NCI-H2196 (cell line): ENCODE results near the gene CHMP1A.
"Not testable (repeated sequence)": the region's sequence is repeated elsewhere in the genome, so short reads cannot be mapped to it uniquely, and the experiment has no call there.

Source experiments
- DNase-seq: peaks from one replicate; lab custom pipeline; 2025; ENCODE audit not compliant: unreplicated experiment; lab: John Stamatoyannopoulos, UW

Gene CHMP1A

DNA sequence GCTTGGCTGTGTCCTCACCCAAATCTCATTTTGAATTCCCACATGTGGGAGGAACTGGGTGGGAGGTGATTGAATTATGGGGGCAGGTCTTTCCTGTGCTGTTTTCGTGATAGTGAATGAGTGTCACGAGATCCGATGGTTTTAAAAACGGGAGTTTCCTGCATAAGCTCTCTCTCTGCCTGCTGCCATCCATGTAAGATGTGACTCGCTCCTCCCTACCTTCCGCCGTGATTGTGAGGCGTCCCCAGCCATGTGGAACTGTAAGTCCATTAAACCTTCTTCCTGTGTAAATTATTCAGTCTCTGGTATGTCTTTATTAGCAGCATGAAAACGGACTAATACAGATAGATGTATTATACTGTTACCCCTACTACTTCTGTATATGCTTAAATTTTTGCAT lies 3.7 kb upstream of the CHMP1A start:
- DNase-seq, result no peak

- DNase-seq, result no peak
These were observed 2.6 kb upstream of the CHMP1A start for GRCh38 chr16:89660146-89660545.

DNA sequence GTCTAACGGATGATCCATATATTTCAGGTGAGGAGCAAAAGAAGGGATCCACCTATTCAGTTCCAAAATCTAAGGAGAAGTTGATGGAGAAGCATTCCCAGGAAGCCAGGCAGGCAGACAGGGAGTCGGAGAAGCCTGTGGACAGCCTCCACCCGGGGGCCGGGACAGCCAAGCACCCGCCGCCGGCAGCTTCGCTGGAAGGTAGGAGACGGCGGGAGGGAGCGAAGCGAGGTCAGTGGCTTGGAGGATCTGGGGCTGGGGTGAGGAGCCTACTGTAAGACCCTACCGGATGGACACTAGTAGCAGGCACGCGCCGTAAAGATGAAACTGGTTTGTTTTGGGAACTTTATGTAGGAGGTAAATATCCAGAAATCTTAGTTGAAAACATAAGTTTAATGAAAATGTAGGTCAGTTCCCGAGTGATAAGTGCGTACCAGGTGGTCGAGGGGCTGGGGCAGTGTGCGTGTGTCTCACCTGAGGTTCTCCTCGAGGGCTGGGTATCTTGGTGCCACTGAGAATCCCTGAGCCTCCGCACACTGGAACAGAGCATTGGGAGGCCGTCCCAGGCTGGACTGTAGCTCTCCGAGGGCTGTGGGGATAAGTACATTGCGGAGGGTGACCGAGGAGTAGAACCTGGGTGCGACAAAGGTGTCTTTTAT lies 842 bp upstream of the CHMP1A start:
- no peak for DNase-seq

DNA sequence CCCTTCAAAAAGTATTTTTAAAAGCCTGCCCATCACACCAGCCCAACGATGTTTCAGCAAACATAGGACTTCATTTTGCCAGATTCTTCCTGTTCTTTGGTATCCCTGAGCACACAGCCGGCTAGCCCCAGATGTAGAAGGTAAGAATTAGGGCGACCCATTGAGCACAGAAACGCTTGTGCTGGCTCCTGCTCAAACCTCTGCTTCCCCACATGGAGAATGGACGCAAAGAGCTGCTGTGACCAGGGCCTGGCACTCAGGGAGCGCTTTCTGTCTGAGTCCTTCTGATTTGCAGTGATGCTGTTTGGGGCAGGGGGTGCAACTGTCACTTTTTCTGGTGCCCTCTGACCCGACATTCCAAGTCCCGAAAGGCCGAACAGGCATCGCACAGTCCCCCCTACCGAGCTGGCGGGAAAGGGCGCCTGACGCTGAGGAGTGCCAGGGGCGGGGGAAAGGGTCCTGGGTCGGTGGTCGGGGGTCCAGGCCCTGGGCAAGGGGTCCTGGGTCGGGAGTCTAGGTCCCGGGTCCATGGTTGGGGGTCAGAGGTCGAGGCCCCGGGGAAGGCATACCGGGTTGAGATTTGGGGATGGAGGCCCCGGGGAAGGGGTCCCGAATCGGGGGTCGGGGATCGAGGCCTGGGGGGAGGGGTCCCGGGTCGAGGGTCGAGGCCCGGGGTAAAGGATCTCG lies 930 bp downstream of the CHMP1A start:
- no peak for DNase-seq

DNA sequence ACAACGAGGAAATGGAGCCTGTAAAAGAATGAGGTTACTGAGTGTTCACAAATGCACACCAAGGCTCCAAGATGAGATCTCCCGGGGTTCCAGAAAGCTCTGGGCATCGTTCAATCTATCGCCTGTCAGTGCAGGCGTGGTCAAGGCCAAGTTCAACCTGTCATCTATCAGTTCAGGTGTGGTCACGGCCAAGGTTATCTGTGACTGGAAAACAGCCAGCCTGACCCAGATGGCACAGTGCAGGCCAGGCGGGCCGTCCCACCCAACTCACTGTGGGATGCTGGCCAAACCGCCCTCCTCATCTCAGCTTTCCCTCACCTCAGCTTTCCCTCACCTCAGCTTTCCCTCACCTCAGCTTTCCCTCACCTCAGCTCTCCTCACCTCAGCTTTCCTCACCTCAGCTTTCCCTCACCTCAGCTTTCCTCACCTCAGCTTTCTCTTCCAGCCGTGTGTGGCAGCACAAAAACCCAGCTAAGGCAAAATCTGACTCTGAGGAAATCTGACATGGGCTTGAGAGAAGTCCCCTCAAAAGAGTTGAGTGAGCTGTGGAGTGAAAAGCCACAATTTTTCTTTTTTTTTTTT lies 2.4 kb downstream of the CHMP1A start:
- DNase-seq, result no peak

- DNase-seq, result no peak
These were observed 3.7 kb downstream of the CHMP1A start for GRCh38 chr16:89653656-89654295.

GRCh38 chr16:89651584-89651983 lies 5.9 kb downstream of the CHMP1A start:
- no peak for DNase-seq

DNA sequence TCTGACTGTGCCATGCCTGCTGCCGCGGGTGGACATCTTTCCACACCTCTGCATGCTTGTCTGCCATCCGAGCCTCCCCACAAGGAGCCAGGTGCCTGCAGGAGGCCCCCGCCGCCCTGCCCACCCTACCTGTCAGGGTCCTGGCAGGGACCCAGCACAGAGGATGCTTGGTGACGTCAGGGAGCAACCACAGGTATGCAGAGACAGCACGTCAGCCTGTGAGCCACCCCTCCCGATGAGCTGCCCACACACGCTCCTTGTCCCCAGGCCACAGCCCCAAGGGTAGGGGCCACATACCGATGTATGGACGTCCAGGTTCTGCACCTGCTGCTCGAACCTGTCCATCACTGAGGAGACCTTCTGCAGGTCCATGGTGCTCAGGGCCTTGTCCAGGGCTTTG lies 10.6 kb downstream of the CHMP1A start:
- no peak for DNase-seq

DNA sequence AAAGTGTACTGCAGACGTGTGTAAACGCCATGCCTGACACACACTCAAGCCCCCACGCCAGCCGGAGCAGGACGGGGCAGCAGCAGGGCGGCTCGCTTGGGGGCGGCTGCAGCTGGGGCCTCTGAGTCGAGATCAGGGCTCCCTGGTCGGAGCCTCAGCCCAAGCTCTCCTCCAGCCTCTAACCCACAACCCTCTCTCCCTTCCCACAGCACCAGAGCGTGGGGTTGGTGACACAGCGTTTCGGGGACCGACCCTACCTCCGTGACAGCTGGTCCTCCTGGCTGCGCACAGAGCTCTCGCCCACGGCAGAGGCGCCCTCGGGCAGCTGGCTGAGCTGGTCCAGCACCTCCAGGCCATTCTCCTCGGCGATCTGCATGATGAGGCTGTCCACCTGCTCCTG lies 11.2 kb downstream of the CHMP1A start:
- no peak for DNase-seq

GRCh38 chr16:89645122-89645521 lies 12.4 kb downstream of the CHMP1A start:
- DNase-seq, result no peak

GRCh38 chr16:89643769-89644300 lies 13.7 kb downstream of the CHMP1A start:
- no peak for DNase-seq

DNA sequence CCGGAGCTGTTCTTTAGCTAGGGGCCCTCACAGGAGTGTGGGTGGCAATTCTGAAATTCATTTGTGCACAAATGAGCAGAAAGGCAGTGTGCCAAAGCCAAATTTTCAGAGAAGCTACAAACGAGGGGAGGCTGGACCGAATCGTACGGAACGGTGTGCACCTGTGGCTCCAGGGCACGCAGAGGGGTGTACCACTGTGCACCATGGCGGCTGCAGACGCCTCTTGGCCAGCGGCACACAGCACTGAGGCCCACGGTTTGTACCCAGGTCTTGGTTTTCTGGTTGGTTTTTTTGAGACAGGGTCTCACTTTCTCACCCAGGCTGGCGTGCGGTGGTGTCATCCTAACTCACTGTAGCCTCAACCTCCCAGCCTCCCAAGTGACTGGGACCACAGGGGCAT lies 14.9 kb downstream of the CHMP1A start:
- DNase-seq, result no peak

- DNase-seq, result no peak
These were observed 15.9 kb downstream of the CHMP1A start for GRCh38 chr16:89641458-89642119.

DNA sequence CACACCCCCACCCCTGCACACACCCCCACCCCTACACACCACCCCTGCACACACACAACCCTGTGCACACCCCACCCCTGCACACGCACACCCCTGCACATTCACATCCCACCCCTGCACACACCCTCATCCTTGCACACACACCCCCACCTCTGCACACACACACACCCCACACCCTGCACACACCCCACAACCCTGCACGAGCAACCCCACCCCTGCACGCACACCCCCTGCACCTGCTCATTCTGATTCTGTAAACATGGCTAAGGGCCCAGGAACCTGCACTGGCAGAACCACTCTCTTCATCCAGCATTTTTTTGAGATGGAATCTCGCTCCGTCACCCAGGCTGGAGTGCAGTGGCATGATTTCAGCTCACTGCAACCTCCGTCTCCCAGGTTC lies 18.1 kb downstream of the CHMP1A start:
- DNase-seq, result no peak

DNA sequence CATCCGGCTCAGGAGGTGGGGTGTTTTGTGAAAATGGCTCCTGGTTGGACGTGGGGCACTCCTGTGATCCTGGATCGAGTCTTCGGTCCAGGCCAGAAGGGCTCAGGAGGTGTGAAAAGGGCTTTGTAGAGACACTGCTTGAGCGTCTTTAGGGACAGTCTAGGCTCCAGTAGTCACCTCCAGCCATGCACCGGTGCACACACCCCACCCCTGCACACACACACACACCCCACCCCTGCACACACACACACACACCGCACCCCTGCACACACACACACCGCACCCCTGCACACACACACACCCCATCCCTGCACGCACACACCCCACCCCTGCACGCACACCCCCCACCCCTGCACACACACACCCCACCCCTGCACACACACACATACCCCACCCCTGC lies 19.1 kb downstream of the CHMP1A start:
- DNase-seq, result no peak

DNA sequence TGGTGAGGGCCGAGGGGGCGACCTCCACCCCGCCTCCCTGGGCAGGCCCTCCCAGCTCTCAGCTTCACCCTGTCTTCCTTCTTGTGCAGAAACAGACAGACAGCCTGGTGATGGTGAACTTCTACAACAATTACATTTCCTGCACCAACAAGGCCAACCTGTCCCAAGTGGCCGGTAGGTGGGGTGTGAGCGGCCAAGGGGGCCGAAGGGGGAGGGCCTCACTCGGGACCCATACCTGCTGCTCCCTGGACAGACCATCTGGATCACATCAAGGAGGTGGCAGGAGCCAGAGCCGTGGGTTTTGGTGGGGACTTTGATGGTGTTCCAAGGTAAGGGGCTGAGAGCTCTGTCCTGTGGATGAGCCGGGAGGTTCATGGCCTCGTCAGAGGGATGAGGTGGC lies 20.1 kb downstream of the CHMP1A start:
- no peak for DNase-seq

- no peak for DNase-seq
These were observed 20.8 kb downstream of the CHMP1A start for GRCh38 chr16:89636663-89637062.

GRCh38 chr16:89634463-89635385 lies 22.8 kb downstream of the CHMP1A start:
- not testable (repeated sequence) for DNase-seq

DNA sequence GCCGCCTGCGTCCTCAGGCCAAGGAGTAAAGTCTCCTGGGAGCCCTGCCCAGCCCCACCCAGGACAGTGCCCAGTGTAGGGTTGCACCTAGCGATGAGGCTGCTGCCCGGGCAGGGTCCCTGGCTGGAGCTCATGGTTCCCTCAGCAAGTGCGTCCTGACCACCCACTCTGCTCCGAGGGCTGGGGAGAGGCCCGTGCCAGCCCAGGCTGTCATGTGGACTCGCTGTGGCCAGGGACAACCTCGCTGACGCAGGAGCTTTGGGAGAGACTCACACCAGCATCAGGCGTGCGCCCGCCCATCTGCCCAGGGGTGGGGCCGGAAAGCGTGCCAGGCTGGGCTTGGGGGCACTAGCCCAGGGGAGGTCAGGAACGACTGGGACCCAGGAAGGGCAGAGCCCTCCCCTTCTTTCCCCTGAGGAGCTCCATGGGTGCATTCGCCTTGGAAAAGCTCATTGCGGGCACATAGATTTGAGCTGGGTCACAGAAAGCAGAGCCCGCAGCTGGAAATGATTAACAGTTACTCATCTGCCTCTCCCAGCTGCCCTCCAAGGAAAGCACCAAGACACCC lies 24.4 kb downstream of the CHMP1A start:
- DNase-seq, result no peak
